Colonic mucosa (tissue), 4 donors: ENCODE data around the gene ZSCAN16. TPM values are rescaled to one million over a fixed set of nuclear protein-coding genes. Genes with fewer than 3 reads are reported as not detected.
A peak's percentile ranks its signal among the peaks of the same experiment; 100 is the strongest.

Experiments
- DNase-seq: peaks from one replicate; pipeline ENCODE4 v3.0.0-alpha.2; 2020
- H3K27ac ChIP-seq: fragments of 200-600 bp; one replicate; pipeline ENCODE4 v1.8.0; 2021
- H3K27me3 ChIP-seq: fragments of 200-600 bp; one replicate; pipeline ENCODE4 v1.8.0; 2021
- H3K36me3 ChIP-seq: fragments of 200-600 bp; one replicate; pipeline ENCODE4 v1.8.0; 2021
- H3K4me1 ChIP-seq: fragments of 200-600 bp; one replicate; pipeline ENCODE4 v1.8.0; 2021; ENCODE audit warnings: mild to moderate bottlenecking
- H3K4me3 ChIP-seq: fragments of 200-600 bp; one replicate; pipeline ENCODE4 v1.8.0; 2021
- H3K9ac ChIP-seq, 2 donors: one replicate each; pipeline ENCODE4 v1.7.0; 2013; ENCODE audit warnings: control low read depth in 2 of 2, low read depth in 2 of 2, low read length in 2 of 2
- H3K9me3 ChIP-seq: fragments of 200-600 bp; one replicate; pipeline ENCODE4 v1.8.0; 2021
- intact Hi-C: fragments of 100-400 bp; cut with DNase I; formaldehyde crosslinking; loops from one replicate; pipeline ENCODE4 v1.14.1; 2022
- total RNA-seq, 2 donors: library from RNA; stranded (reverse); fragmentation: NEBNext Ultra II Directional in 1 of 2; extraction: Animal tissue kit (Norgen Biotek cat#: 25700) in 1 of 2; gene quantifications; one replicate each; pipeline ENCODE4 v1.2.1, GENCODE V29; 2021
- TF ChIP-seq, protein P1 (sequence below): fragments of 200-600 bp; IDR thresholded peaks from one replicate; pipeline ENCODE4 v1.8.0; 2022; ENCODE audit warnings: antibody characterized with exemption, mild to moderate bottlenecking
- donor health status: healthy.
- donor health status: DM: no; HTN: no; CAD: no.
- donor health status: DM: no; HTN: no; CAD: no.

ZSCAN16 gene
- total RNA-seq, 2 donors from 2014 or later: 8.3 to 8.7 TPM

DNA sequence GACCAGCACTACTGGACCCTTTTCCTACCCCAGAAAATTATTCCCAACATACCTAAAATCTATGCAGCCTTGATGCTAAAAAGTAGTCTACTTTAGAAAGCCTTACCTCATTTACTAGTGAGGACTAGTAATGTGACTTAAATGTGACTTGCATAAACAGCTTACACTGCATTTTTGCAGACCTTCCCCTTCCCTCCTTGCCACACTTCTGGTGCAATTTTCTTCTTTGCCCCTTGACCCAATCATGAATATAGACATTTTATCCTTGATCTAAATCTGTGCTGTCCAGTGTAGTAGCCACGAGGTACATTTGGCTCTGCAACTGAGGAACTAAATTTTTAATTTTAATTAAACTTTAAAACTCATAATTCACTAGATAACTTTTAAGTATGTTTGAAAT, 10.3 kb downstream of the ZSCAN16 start:
- no peaks in the 10 kb centered on the region for H3K9me3 ChIP-seq
- intact Hi-C loops: loop anchor here (5.0 to 10.0 kb wide), 3 partner anchors 52 to 223 kb away; partner anchors contain the start of genes NKAPL, ZKSCAN4 and ZNF165
- H3K4me3 ChIP-seq: no peak overlapping the region
- TF ChIP-seq, protein P1, sequence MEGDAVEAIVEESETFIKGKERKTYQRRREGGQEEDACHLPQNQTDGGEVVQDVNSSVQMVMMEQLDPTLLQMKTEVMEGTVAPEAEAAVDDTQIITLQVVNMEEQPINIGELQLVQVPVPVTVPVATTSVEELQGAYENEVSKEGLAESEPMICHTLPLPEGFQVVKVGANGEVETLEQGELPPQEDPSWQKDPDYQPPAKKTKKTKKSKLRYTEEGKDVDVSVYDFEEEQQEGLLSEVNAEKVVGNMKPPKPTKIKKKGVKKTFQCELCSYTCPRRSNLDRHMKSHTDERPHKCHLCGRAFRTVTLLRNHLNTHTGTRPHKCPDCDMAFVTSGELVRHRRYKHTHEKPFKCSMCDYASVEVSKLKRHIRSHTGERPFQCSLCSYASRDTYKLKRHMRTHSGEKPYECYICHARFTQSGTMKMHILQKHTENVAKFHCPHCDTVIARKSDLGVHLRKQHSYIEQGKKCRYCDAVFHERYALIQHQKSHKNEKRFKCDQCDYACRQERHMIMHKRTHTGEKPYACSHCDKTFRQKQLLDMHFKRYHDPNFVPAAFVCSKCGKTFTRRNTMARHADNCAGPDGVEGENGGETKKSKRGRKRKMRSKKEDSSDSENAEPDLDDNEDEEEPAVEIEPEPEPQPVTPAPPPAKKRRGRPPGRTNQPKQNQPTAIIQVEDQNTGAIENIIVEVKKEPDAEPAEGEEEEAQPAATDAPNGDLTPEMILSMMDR: no peak
- peaks cover under 1% of the 10 kb centered on the region for H3K36me3 ChIP-seq
- no peak for DNase-seq
- no peak overlapping the region for H3K27ac ChIP-seq
- no peak overlapping the region for H3K9ac ChIP-seq
- H3K27me3 ChIP-seq: no peaks in the 10 kb centered on the region
- H3K4me1 ChIP-seq: peaks cover 5% of the 10 kb centered on the region

DNA sequence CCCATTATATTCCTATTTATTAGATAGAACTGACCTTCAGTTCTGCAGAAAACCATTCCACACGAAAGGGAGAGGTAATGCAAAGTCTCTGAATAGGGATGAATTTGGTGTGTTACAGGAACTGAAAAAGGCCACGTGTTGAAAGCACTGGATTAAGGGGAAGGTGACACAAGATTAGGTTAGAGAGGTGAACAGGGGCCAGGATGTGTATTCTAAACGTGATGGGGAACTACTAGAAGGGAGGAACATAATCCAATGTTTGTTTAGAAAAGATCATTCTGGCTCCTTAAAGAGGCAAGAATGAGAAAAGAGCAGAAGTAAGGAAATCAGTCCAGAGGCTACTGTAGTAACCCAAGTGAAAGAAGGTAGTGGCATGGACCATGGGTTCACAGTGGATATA, 11.0 kb downstream of the ZSCAN16 start:
- no peak overlapping the region for H3K9ac ChIP-seq
- H3K27me3 ChIP-seq: no peaks in the 10 kb centered on the region
- H3K27ac ChIP-seq: no peak overlapping the region
- intact Hi-C loops: loop anchor here (5.0 to 10.0 kb wide), 3 partner anchors 53 to 222 kb away; partner anchors contain the start of genes NKAPL, ZKSCAN4 and ZNF165
- peaks cover 5% of the 10 kb centered on the region for H3K4me1 ChIP-seq
- H3K36me3 ChIP-seq: no peaks in the 10 kb centered on the region
- no peaks in the 10 kb centered on the region for H3K9me3 ChIP-seq
- TF ChIP-seq, protein P1: no peak
- DNase-seq: no peak
- H3K4me3 ChIP-seq: no peak overlapping the region

DNA sequence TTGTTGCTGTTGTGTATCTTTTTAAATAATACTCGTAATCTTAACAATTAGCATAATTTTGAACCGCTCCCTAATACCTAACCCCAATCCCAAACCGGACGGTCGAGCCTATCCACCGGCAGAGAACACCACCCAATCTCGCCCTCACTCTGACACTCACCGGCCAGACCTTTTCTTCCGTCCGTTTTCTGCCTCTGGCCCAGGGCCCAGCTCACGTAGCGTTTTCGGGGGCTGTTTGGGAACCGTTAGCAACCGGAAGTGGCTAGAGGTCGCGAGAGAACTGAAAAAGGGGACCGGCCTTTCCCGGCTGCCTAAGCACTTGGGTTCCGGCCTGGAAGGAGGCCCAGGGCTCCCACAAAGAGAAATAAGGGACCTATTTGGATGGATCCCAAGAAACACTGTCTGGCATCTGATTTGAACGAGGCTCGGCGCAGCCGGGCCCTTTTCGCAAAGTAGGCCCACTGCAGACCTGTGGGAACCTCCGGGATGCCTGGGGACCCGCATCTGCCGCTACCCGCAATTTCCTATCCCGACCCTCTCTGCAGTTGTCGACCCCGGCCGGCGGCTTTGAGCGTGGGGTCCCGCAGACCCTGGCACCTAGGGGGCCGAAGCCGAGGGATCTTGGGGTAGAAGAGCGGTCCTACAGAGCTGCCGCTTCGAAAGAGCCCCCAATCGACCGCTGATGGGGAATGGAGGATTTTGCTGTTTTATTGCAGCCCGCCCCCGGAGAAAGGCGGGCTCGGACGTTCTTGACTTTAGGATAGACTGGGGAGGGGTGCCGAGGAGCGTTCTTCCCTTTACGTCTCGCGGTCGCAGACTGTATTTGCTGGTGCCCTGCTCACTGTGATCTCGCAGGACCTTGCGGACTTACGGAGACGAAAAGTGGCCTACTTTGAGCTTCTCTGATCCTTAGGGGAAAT, 12.4 kb downstream of the ZSCAN16 start:
- peak overlapping the region; percentile 81 for H3K27ac ChIP-seq
- H3K4me1 ChIP-seq: peaks cover 5% of the 10 kb centered on the region
- DNase-seq: peak; percentile 85
- H3K27me3 ChIP-seq: no peaks in the 10 kb centered on the region
- H3K9me3 ChIP-seq: no peaks in the 10 kb centered on the region
- peak overlapping the region; percentile 91 for H3K4me3 ChIP-seq
- H3K36me3 ChIP-seq: no peaks in the 10 kb centered on the region
- TF ChIP-seq, protein P1: no peak
- peak overlapping the region; percentile 70 to 75 for H3K9ac ChIP-seq
- intact Hi-C loops: loop anchor here (5.0 to 10.0 kb wide), 3 partner anchors 55 to 220 kb away; partner anchors contain the start of genes NKAPL, ZKSCAN4 and ZNF165

DNA sequence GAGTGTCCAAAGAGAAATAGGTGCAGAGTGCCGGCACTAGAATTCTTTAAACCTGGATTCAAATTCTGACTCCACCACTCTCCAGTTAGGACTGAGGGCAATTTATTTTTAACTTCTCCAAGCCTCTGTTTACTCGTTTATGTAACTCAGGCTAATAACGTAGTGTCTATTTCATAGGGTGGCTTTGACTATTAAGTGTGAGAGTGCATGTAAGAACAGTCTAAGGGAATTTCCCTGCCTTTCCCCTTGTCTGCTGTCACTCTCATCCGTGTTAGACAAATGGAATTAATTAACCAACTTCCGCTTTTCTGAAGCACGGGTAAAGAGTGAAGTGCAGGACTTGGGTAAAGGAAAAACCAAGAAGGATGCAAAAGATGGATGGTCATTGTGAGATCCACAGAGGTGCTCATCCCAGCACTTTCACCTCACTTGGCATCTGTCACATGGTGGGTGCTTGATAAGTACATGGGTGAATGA, 13.1 kb downstream of the ZSCAN16 start:
- TF ChIP-seq, protein P1: no peak
- Histone ChIP-seq H3K27me3 (no peaks in the 10 kb centered on the region), H3K27ac (peak overlapping the region; percentile 81), H3K9me3 (no peaks in the 10 kb centered on the region), H3K4me3 (peak overlapping the region; percentile 91), H3K9ac (peak overlapping the region; percentile 70 to 75), H3K4me1 (peaks cover 5% of the 10 kb centered on the region), H3K36me3 (no peaks in the 10 kb centered on the region)
- DNase-seq: no peak
- intact Hi-C loops: loop anchor here (5.0 to 10.0 kb wide), 3 partner anchors 55 to 220 kb away; partner anchors contain the start of genes NKAPL, ZKSCAN4 and ZNF165

DNA sequence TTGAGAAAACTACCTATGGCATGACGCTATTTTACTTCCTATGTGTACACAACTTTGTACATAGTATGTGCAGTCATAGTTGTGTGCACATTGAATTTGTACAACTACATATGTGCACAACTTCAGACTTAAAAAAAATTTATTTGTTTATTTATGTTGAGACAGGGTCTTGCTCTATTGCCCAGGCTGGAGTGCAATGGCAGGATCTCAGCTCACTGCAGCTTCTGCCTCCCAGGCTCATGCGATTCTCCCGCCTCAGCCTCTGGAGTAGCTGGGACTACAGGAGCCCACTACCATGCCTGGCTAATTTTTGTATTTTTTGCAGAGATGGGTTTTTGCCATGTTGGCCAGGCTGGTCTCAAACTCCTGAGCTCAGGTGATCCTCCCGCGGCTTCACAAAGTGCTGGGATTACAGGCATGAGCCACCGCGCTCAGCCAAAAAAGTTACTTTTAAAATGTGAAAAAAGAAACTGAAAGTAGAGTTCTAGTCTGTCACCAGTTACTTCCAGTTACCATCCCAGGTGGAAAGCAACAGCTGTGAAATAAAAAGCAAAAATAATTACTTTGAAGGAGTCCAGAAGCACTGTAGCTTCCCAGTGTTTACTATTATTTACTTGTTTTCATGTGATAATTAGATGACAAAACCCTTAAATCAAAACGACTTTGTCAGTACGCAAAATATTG, 15.6 kb downstream of the ZSCAN16 start:
- intact Hi-C loops: loop anchor here (5.0 to 10.0 kb wide), 3 partner anchors 58 to 217 kb away; partner anchors contain the start of genes NKAPL, ZKSCAN4 and ZNF165
- Histone ChIP-seq H3K4me1 (peaks cover 5% of the 10 kb centered on the region), H3K4me3 (no peak overlapping the region), H3K9ac (no peak overlapping the region), H3K9me3 (no peaks in the 10 kb centered on the region), H3K27ac (no peak overlapping the region), H3K36me3 (no peaks in the 10 kb centered on the region), H3K27me3 (no peaks in the 10 kb centered on the region)
- DNase-seq: no peak
- TF ChIP-seq, protein P1: no peak
